GM23338 (cell line): Measurements from ENCODE around the gene IGIP. TPM values are rescaled to one million over a fixed set of nuclear protein-coding genes. Genes with fewer than 3 reads are reported as not detected.
A peak's percentile ranks its signal among the peaks of the same experiment; 100 is the strongest.

Experiments
- ATAC-seq: fragments of 200-7000 bp; cut with Tn5 transposase; 3 replicates; pipeline ENCODE4 v1.9.1; 2020
- DNase-seq: peaks from one replicate; pipeline ENCODE4 v3.0.0-alpha.2; 2015; ENCODE audit warnings: low spot score
- H2AFZ ChIP-seq: fragments of 200-600 bp; sonication (generic); 2 replicates; pipeline ENCODE4 v1.8.0; 2016; ENCODE audit warnings: antibody characterized with exemption, mild to moderate bottlenecking, moderate library complexity
- H3F3A ChIP-seq: fragments of 200-600 bp; sonication (generic); replicated peaks from 2 replicates; pipeline ENCODE4 v1.8.0; 2017; ENCODE audit warnings: antibody characterized with exemption, mixed run types, low read depth
- H3K27ac ChIP-seq: fragments of 200-600 bp; sonication (generic); 2 replicates; pipeline ENCODE4 v1.6.1; 2016; ENCODE audit warnings: low read depth
- H3K27me3 ChIP-seq: fragments of 200-600 bp; sonication (generic); 2 replicates; pipeline ENCODE4 v1.8.0; 2016; ENCODE audit warnings: mild to moderate bottlenecking, mixed run types, moderate library complexity; ENCODE audit not compliant: insufficient read depth
- H3K36me3 ChIP-seq: fragments of 200-600 bp; sonication (generic); 2 replicates; pipeline ENCODE4 v1.8.0; 2016; ENCODE audit warnings: mild to moderate bottlenecking; ENCODE audit not compliant: insufficient read depth
- H3K4me1 ChIP-seq: fragments of 200-600 bp; sonication (generic); 2 replicates; pipeline ENCODE4 v1.8.0; 2016; ENCODE audit warnings: mild to moderate bottlenecking, moderate library complexity; ENCODE audit not compliant: insufficient read depth
- H3K4me2 ChIP-seq: fragments of 200-600 bp; sonication (generic); 2 replicates; pipeline ENCODE4 v1.7.1; 2017; ENCODE audit warnings: mixed run types
- H3K4me3 ChIP-seq: fragments of 200-600 bp; sonication (generic); 2 replicates; pipeline ENCODE4 v1.6.1; 2016; ENCODE audit warnings: mixed run types
- H3K79me2 ChIP-seq: fragments of 200-600 bp; sonication (generic); replicated peaks from 2 replicates; pipeline ENCODE4 v1.8.0; 2017; ENCODE audit warnings: mild to moderate bottlenecking; ENCODE audit not compliant: insufficient read depth
- H3K9me2 ChIP-seq: fragments of 200-600 bp; sonication (generic); 2 replicates; pipeline ENCODE4 v1.8.0; 2017; ENCODE audit not compliant: insufficient read depth
- H4K20me1 ChIP-seq: fragments of 200-600 bp; sonication (generic); replicated peaks from 2 replicates; pipeline ENCODE4 v1.8.0; 2017; ENCODE audit warnings: mild to moderate bottlenecking; ENCODE audit not compliant: insufficient read depth
- H3K27ac Mint-ChIP-seq: 2 replicates; pipeline ENCODE4 v1.8.0; 2020; ENCODE audit warnings: inconsistent platforms, mild to moderate bottlenecking, moderate library complexity, mixed read lengths
- H3K27me3 Mint-ChIP-seq: 3 replicates; pipeline ENCODE4 v1.8.0; 2022; ENCODE audit warnings: low read depth, mild to moderate bottlenecking, moderate library complexity, mixed read lengths, inconsistent platforms; ENCODE audit not compliant: insufficient read depth, poor library complexity
- H3K36me3 Mint-ChIP-seq: 3 replicates; pipeline ENCODE4 v1.8.0; 2021; ENCODE audit warnings: low read depth, mild to moderate bottlenecking, inconsistent platforms, moderate library complexity, mixed read lengths
- H3K4me1 Mint-ChIP-seq: 3 replicates; pipeline ENCODE4 v1.8.0; 2020; ENCODE audit warnings: mild to moderate bottlenecking, inconsistent platforms, mixed read lengths
- H3K4me3 Mint-ChIP-seq: 3 replicates; pipeline ENCODE4 v1.8.0; 2021; ENCODE audit warnings: moderate library complexity, mild to moderate bottlenecking, inconsistent platforms, mixed read lengths
- H3K9me3 Mint-ChIP-seq: 3 replicates; pipeline ENCODE4 v1.8.0; 2020; ENCODE audit warnings: moderate library complexity, mild to moderate bottlenecking, inconsistent platforms, mixed read lengths
- CREB1 ChIP-seq: fragments of 250-450 bp; sonication (Bioruptor Pico); IDR thresholded peaks from 2 replicates; pipeline ENCODE4 v1.5.0; 2020; ENCODE audit warnings: low read depth, mild to moderate bottlenecking, moderate library complexity
- CTCF ChIP-seq, 2 experiments: fragments of 200-600 bp in 1 of 2; sonication (generic) in 1 of 2; conservative IDR thresholded peaks; 2 replicates each; pipeline versions ENCODE4 v1.5.1 to v1.6.1; 2016 to 2017; ENCODE audit warnings: antibody characterized with exemption in 2 of 2, low read depth in 2 of 2, mild to moderate bottlenecking in 2 of 2, moderate library complexity in 1 of 2
- ETS1 ChIP-seq: IDR thresholded peaks from 2 replicates; pipeline ENCODE4 v1.6.1; 2016; ENCODE audit warnings: antibody characterized with exemption
- EZH2 ChIP-seq: fragments of 200-600 bp; sonication (generic); IDR thresholded peaks from one replicate; pipeline ENCODE4 v1.8.0; 2017; ENCODE audit warnings: antibody characterized with exemption, mild to moderate bottlenecking, low read depth; ENCODE audit not compliant: unreplicated experiment
- EZH2phosphoT487 ChIP-seq: fragments of 200-600 bp; sonication (generic); IDR thresholded peaks from one replicate; pipeline ENCODE4 v1.8.1; 2018; ENCODE audit warnings: antibody characterized with exemption; ENCODE audit not compliant: unreplicated experiment
- JUNB ChIP-seq: IDR thresholded peaks from one replicate; pipeline ENCODE4 v1.6.1; 2016; ENCODE audit warnings: antibody characterized with exemption; ENCODE audit not compliant: unreplicated experiment
- NANOG ChIP-seq: IDR thresholded peaks from 2 replicates; pipeline ENCODE4 v1.6.1; 2016; ENCODE audit warnings: antibody characterized with exemption, borderline replicate concordance
- POLR2AphosphoS5 ChIP-seq: IDR thresholded peaks from 2 replicates; pipeline ENCODE4 v1.6.1; 2016; ENCODE audit warnings: antibody characterized with exemption, low read depth
- REST ChIP-seq: IDR thresholded peaks from one replicate; pipeline ENCODE4 v1.6.1; 2018; ENCODE audit warnings: antibody characterized with exemption; ENCODE audit not compliant: unreplicated experiment
- STAT1 ChIP-seq: IDR thresholded peaks from one replicate; pipeline ENCODE4 v1.6.1; 2016; ENCODE audit warnings: antibody characterized with exemption; ENCODE audit not compliant: unreplicated experiment
- ZNF114 ChIP-seq: fragments of 250-450 bp; sonication (Bioruptor Pico); IDR thresholded peaks from 2 replicates; pipeline ENCODE4 v1.5.0; 2020; ENCODE audit warnings: mild to moderate bottlenecking, moderate library complexity
- ZNF331 ChIP-seq: fragments of 250-450 bp; sonication (Bioruptor Pico); IDR thresholded peaks from 2 replicates; pipeline ENCODE4 v1.5.0; 2020; ENCODE audit warnings: low read depth, mild to moderate bottlenecking, moderate library complexity
- ZNF462 ChIP-seq: fragments of 250-450 bp; sonication (Bioruptor Pico); IDR thresholded peaks from 2 replicates; pipeline ENCODE4 v1.5.0; 2020; ENCODE audit warnings: mild to moderate bottlenecking, moderate library complexity
- polyA plus RNA-seq: library from polyadenylated mRNA; unstranded; fragments of >200 nt; fragmentation: Nextera tagmentation; extraction: Ambion mirVana; gene quantifications from 2 replicates; pipeline ENCODE4 v1.2.1, GENCODE V29; 2016
- total RNA-seq: library from RNA; depleted of rRNA; stranded (reverse); fragments of >200 nt; shearing (Covaris generic); gene quantifications from 2 replicates; pipeline ENCODE4 v1.2.3, GENCODE V29; 2014

IGIP gene
- total and polyA plus RNA-seq, 2 experiments from 2014 or later, result 0.21 to 0.38 TPM

GRCh38 chr5:140174014-140174413, 48.3 kb downstream of the IGIP start:
- Histone ChIP-seq H3K79me2 (no peaks in the 10 kb centered on the region; the same call in none of the 2 replicates), H3K4me3 (peak overlapping the region; percentile 97), H3K27me3 (no peaks in the 10 kb centered on the region; the same call in 1 of the 2 replicates), H4K20me1 (peaks cover 9% of the 10 kb centered on the region; the same call in 1 of the 2 replicates), H3K4me2 (peak overlapping the region; percentile 89), H3K9me2 (no peaks in the 10 kb centered on the region), H3K4me1 (peaks cover 11% of the 10 kb centered on the region), H3K27ac (no peak overlapping the region), H2AFZ (no peak overlapping the region; the same call in 1 of the 2 replicates), H3F3A (peaks cover 9% of the 10 kb centered on the region), H3K36me3 (no peaks in the 10 kb centered on the region)
- ATAC-seq (no peak), DNase-seq (no peak)
- H3K4me1 Mint-ChIP-seq, result peaks cover 6% of the 10 kb centered on the region
- peaks cover 7% of the 10 kb centered on the region for H3K27me3 Mint-ChIP-seq
- H3K27ac Mint-ChIP-seq, result no peak overlapping the region
- H3K36me3 Mint-ChIP-seq, result no peaks in the 10 kb centered on the region; the same call in 2 of the 3 replicates
- no peaks in the 10 kb centered on the region for H3K9me3 Mint-ChIP-seq
- TF ChIP-seq STAT1 (no peak), CTCF (conservative IDR thresholded peaks at IDR 0.05; ENCODE audit: low read depth in 2 of 2) (no peak), ZNF462 (CRISPR knock-in tag) (no peak), ZNF114 (CRISPR knock-in tag) (no peak), ZNF331 (CRISPR knock-in tag) (no peak), NANOG (no peak), EZH2phosphoT487 (no peak), EZH2 (no peak), POLR2AphosphoS5 (no peak), JUNB (no peak), ETS1 (no peak), REST (no peak), CREB1 (CRISPR knock-in tag) (no peak)
- H3K4me3 Mint-ChIP-seq, result peak overlapping the region; percentile 87
